Stomach (tissue), 4 donors: ENCODE results near the gene THUMPD1.
"Not testable (repeated sequence)": the region's sequence is repeated elsewhere in the genome, so short reads cannot be mapped to it uniquely, and the experiment has no call there.

Source experiments
- CTCF ChIP-seq, 7 experiments: fragments of 450-650 bp in 4 of 7; fragments of 200-600 bp in 3 of 7; sonication (generic) in 3 of 7; IDR thresholded peaks; one replicate each; pipeline ENCODE4 v1.5.1; 2016 to 2019; ENCODE audit warnings: antibody characterized with exemption in 7 of 7, control low read depth in 2 of 7, mild to moderate bottlenecking in 1 of 7
- EP300 ChIP-seq: sonication (generic); formaldehyde crosslinking; IDR thresholded peaks from one replicate; pipeline ENCODE4 v1.6.1; 2017; ENCODE audit warnings: antibody characterized with exemption
- POLR2A ChIP-seq, 4 donors: fragments of 450-650 bp; IDR thresholded peaks; one replicate each; pipeline ENCODE4 v1.6.1; 2016; ENCODE audit warnings: antibody characterized with exemption in 4 of 4, control low read depth in 2 of 4, mild to moderate bottlenecking in 1 of 4, moderate library complexity in 1 of 4
- POLR2AphosphoS5 ChIP-seq, 3 donors: sonication (generic); formaldehyde crosslinking; IDR thresholded peaks; one replicate each; pipeline ENCODE4 v1.6.1; 2016; ENCODE audit warnings: antibody characterized with exemption in 3 of 3

GRCh38 chr16:20717718-20718117 is 23.9 kb downstream of the THUMPD1 start:
- TF ChIP-seq CTCF (IDR thresholded peaks at IDR 0.05); EP300; POLR2A (IDR thresholded peaks at IDR 0.05); POLR2AphosphoS5 (IDR thresholded peaks at IDR 0.05): not testable (repeated sequence)
